Activated CD8-positive, alpha-beta T cell treated with anti-CD3 and anti-CD28 coated beads for 36 hours (primary cell): ENCODE data around the gene PNPT1. TPM values are rescaled to one million over a fixed set of nuclear protein-coding genes. Genes with fewer than 3 reads are reported as not detected.

ENCODE experiments used
- ATAC-seq: fragments of 200-7000 bp; cut with Tn5 transposase; one replicate; pipeline ENCODE4 v1.10.0; 2021; ENCODE audit warnings: mild to moderate bottlenecking, moderate library complexity
- CTCF ChIA-PET: fragments of 350-600 bp; sonication (Branson Sonifier 250); formaldehyde crosslinking; loops from one replicate; lab custom pipeline; 2021; ENCODE audit warnings: antibody characterized with exemption; lab: Charles Lee
- POLR2A ChIA-PET: fragments of 350-600 bp; sonication (Branson Sonifier 250); formaldehyde crosslinking; loops from one replicate; lab custom pipeline; 2021; ENCODE audit warnings: antibody characterized with exemption; lab: Charles Lee
- DNase-seq: peaks from one replicate; pipeline ENCODE4 v3.0.0-alpha.2; 2020
- H3K27ac Mint-ChIP-seq: one replicate; pipeline ENCODE4 v1.8.0; 2021; ENCODE audit warnings: mild to moderate bottlenecking, mixed read lengths
- H3K27me3 Mint-ChIP-seq: one replicate; pipeline ENCODE4 v1.8.0; 2021; ENCODE audit warnings: mixed read lengths
- H3K36me3 Mint-ChIP-seq: one replicate; pipeline ENCODE4 v1.8.0; 2021; ENCODE audit warnings: low read depth, mixed read lengths
- H3K4me1 Mint-ChIP-seq: one replicate; pipeline ENCODE4 v1.8.0; 2021; ENCODE audit warnings: low read depth, mixed read lengths
- H3K4me3 Mint-ChIP-seq: one replicate; pipeline ENCODE4 v1.8.0; 2021; ENCODE audit warnings: mild to moderate bottlenecking, moderate library complexity, mixed read lengths
- H3K9me3 Mint-ChIP-seq: one replicate; pipeline ENCODE4 v1.8.0; 2021; ENCODE audit warnings: mixed read lengths
- CTCF ChIP-seq: fragments of 200-600 bp; IDR thresholded peaks from one replicate; pipeline ENCODE4 v1.8.0; 2022; ENCODE audit warnings: antibody characterized with exemption, mild to moderate bottlenecking
- intact Hi-C: fragments of 100-400 bp; cut with micrococcal nuclease; formaldehyde crosslinking; loops from one replicate; pipeline ENCODE4 v1.10.0; 2022
- total RNA-seq, 2 experiments: library from RNA; stranded (reverse); gene quantifications; one replicate each; pipeline ENCODE4 v1.2.3, GENCODE V29; 2021

Gene PNPT1
- total RNA-seq, 2 experiments from 2014 or later: 49.5 to 50.0 TPM

GRCh38 chr2:55595536-55595935, 98.1 kb downstream of the PNPT1 start:
- intact Hi-C loops: no loop called here
- H3K27me3 Mint-ChIP-seq: no peaks in the 10 kb centered on the region
- no peak for DNase-seq
- H3K4me3 Mint-ChIP-seq: no peak overlapping the region
- no peak for ATAC-seq
- H3K27ac Mint-ChIP-seq: no peak overlapping the region
- peaks cover 46% of the 10 kb centered on the region for H3K4me1 Mint-ChIP-seq
- peaks cover 41% of the 10 kb centered on the region for H3K36me3 Mint-ChIP-seq
- ChIA-PET CTCF (interaction anchor here (1.1 kb wide), 1 partner anchor 40 kb away, joined by 3 read pairs; no protein-coding TSS in a partner anchor), POLR2A (interaction anchor here (1.1 kb wide), 1 partner anchor 9 kb away, joined by 3 read pairs; no protein-coding TSS in a partner anchor)
- H3K9me3 Mint-ChIP-seq: no peaks in the 10 kb centered on the region
- TF ChIP-seq CTCF: no peak

GRCh38 chr2:55592130-55592529, 101.5 kb downstream of the PNPT1 start:
- Mint-ChIP-seq H3K27ac (no peak overlapping the region), H3K36me3 (peaks cover 27% of the 10 kb centered on the region), H3K27me3 (no peaks in the 10 kb centered on the region), H3K9me3 (no peaks in the 10 kb centered on the region), H3K4me1 (peaks cover 36% of the 10 kb centered on the region), H3K4me3 (no peak overlapping the region)
- TF ChIP-seq CTCF: no peak
- ChIA-PET POLR2A (interaction anchor here (0.6 to 1.7 kb wide), 3 partner anchors 17 to 174 kb away, joined by 3 to 4 read pairs (median 3); no protein-coding TSS in a partner anchor), CTCF (interaction anchor here (2.4 kb wide), 1 partner anchor 11 kb away, joined by 7 read pairs; no protein-coding TSS in a partner anchor)
- DNase-seq (no peak), ATAC-seq (no peak)
- intact Hi-C loops: no loop called here

- Mint-ChIP-seq H3K36me3 (peaks cover 23% of the 10 kb centered on the region), H3K4me3 (no peak overlapping the region), H3K4me1 (peaks cover 40% of the 10 kb centered on the region), H3K27me3 (no peaks in the 10 kb centered on the region), H3K9me3 (no peaks in the 10 kb centered on the region), H3K27ac (peak overlapping the region; percentile 64)
- ChIA-PET CTCF (no interaction called here), POLR2A (no interaction called here)
- intact Hi-C loops: no loop called here
- DNase-seq (no peak), ATAC-seq (peak; percentile 95)
- TF ChIP-seq CTCF: no peak
Measured at GRCh38 chr2:55590810-55591440, 102.7 kb downstream of the PNPT1 start.

- no peaks in the 10 kb centered on the region for H3K9me3 Mint-ChIP-seq
- DNase-seq (no peak), ATAC-seq (peak; percentile 30)
- peaks cover 22% of the 10 kb centered on the region for H3K36me3 Mint-ChIP-seq
- intact Hi-C loops: no loop called here
- peaks cover 35% of the 10 kb centered on the region for H3K4me1 Mint-ChIP-seq
- no peaks in the 10 kb centered on the region for H3K27me3 Mint-ChIP-seq
- H3K4me3 Mint-ChIP-seq: no peak overlapping the region
- CTCF ChIA-PET: no interaction called here
- H3K27ac Mint-ChIP-seq: peak overlapping the region; percentile 85
- no peak for TF ChIP-seq CTCF
- POLR2A ChIA-PET: no interaction called here
Measured at GRCh38 chr2:55585451-55586080, 108.1 kb downstream of the PNPT1 start.

Other genes with a start within 250 kb of the PNPT1 start
- gene CFAP36, start 174.1 kb downstream of the PNPT1 start, total RNA-seq: 10 to 100 TPM; 28.8 to 29.1 TPM
- gene PPP4R3B, start 76.2 kb downstream of the PNPT1 start, total RNA-seq: 10 to 100 TPM; 70.5 to 80.6 TPM
- not detected for gene EFEMP1, start 229.9 kb upstream of the PNPT1 start, total RNA-seq